Ureter (tissue), 1 donor: ENCODE data around the gene MED27. TPM values are rescaled to one million over a fixed set of nuclear protein-coding genes. Genes with fewer than 3 reads are reported as not detected.
"Not testable (repeated sequence)": the region's sequence is repeated elsewhere in the genome, so short reads cannot be mapped to it uniquely, and the experiment has no call there.

ENCODE experiments used
- DNase-seq: peaks from one replicate; pipeline ENCODE4 v3.0.0-alpha.2; 2020; ENCODE audit warnings: low spot score
- total RNA-seq: library from RNA; stranded (reverse); gene quantifications from one replicate; pipeline ENCODE4 v1.2.4, GENCODE V29; 2023
- donor health status: DM: yes; HTN: yes; CAD: no.

Gene MED27
- total RNA-seq, 1 donor from 2014 or later = 25.9 TPM

DNA sequence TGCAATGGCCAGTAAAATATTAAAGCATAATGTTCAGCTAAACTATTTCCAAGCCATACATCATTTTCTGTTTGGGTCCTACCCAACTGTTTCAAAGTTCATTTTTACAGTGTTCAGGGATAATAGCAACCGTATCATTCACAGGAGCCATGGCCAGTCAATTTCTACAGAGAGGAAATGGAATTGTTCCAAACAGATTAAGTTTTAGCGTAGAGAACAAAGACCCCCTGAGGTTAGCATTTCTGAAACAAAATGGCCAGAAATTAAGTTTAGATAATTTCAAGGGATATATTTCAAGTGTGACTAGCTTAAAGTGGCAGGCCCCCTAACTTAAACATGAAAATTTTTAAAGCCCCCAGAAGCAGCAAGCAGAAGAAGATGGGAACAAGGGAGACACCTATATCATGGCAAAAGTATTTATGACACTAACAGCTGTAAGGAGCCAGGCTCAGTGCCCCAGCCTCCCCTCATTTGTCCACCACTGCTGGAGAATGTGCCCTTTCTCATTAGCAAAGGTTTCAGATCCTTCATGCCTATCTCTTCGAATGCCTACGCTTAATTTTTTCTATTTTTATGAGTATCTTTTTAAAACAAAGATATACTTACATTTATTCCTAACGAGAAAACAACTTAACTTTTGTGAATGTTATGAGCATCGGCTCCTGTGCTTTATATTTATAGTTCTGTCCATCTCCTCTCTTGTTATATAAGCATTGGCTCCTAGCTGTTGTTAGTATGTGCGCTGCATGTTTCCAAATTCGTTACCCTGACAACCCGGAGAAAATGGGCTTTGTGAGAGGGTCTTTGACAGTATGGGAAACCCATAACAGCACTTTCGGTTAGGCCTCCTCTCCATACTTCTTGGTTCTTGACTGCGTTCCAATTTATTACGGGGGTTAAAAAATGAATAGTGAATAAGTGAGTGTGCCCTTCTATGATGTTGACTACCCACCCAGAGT is 116.3 kb downstream of the MED27 start:
- DNase-seq = no peak

DNA sequence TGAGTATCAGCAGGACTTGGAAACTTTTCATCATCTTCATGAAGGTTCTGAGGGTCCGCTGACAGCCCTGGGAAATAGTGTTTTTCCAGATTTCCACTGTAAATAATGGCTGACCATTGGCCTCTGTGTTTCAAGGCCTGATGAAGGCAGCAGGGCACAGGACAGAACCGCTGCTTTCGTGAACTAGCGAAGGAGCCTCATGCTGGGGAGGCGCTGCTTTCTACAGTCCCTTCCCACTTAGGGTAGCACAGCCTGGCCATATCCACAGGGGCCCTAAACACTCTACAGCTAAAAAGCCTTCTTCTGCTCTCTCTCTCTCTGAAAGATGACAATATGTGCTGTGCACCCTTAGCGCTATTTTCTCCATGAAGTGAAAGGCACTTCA is 118.2 kb downstream of the MED27 start:
- DNase-seq = no peak

DNA sequence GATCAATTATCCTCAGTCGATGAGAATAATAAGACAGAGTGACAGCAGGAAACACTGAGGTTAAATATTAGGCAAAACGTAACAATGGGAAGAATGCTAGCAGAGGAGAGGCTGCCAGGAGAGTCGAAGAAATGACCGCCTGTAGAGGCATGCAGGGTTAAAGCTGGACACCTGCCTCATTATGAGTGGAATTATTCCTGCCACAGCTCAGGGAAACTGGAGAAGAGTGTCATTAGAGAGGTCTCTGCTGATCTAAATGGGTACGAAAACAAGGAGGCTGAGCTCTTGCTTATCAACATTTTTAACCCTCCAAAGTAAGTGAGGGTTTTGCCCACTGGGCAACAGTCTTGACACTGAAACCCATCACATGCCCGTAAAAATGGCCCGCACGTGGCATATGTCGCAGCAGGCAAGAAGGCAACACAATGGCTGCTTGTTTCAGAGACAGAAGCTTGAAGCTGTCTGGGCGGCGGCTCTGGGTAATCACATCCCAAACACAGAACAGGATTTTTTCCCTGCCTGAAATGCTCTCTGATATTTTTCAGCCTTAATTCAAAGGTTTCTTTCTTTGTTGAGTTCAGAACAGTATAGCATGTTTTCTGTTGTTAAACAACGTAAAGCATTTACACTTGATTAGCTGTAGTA is 118.7 kb downstream of the MED27 start:
- no peak for DNase-seq

DNA sequence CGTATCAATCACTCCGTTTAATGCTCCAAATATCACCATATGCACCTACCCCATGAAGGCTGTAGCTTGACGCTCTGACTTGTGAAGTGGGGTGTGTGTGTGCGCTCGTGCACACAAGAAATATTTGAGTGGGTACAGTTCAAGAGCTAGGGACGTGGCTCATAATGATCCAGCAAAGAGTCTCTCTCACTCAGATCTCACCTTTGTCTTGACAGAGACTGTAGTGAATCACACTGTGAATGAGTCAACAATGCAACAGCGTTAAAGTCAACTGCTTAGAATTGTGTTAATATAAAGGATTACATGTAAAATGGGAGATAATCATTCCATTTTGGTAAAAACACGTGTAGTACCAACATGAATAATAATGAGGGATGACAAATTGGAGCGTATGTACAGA is 119.4 kb downstream of the MED27 start:
- no peak for DNase-seq

DNA sequence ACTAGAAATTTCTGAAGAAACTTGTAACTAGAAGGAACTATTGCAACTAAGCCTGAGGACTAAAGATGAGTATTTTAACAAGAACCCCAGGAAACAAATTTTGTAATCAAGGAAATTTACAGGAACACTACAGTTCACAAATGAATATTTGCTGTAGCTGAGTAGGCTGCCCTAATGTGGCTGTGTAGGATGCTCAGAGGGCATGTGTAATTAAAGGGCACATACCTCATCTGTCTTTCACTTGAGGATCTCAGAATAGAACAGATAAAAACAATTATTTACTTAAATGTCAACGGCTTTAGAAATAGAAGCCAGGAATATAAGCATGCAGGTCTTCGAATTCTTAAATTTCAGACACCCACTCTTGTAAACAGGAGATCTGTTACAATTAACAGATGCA is 119.8 kb downstream of the MED27 start:
- DNase-seq = no peak

DNA sequence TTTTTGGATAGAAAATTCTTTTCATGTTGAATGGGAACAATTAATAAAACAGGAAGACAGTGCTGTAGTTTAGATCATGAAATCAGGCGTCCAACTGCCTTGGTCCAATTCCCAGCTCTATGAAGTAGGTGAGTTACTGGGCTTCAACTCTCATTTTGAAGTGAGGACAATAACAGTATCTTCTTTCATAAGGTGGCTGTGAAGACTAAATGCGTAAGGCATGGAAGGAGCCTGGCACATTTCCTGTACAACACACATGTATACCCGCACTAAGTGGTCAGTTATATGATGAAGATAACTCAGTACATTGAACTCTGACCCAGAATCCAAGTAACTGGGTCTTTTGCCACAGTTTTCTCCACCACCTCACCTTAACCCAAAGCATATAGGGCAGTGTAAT is 120.6 kb downstream of the MED27 start:
- no peak for DNase-seq

DNA sequence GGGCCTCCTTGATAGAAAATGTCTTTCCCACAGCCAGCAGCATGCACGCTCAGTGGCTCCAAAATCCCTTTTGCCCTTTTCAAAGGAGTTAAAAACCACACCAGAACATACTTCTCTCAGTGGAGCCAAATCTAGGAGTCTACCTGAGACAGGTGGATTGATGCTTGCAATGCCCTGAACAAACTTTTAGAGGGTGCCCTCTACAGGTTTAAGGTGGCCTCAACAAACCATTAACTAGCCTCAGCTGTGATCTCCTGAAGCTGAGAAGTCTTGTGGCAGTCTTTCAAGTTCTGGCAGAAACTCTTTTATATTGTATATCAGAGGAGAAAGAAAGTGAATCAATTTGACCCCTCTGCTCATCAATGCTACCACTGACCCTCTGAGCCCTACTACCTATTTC is 125.4 kb downstream of the MED27 start:
- DNase-seq = no peak

DNA sequence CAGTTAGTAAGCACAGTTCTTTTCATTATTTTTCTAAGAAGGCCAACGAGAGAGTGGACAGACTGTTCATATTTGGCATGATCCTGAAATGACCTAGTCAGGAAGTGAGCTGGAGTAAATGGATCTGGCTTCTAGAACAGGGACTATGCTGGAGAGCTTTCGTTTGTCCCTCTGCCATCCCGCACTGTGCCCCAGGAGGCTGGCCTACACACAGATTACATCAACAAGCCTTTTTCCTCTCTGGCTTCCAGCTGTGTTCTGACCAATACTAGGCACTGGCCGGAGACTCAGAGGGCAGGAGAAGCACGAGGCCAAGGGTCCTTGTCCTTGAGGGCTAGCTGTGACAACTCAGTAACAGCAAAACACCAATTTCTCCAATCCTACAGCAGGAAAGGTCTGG is 127.8 kb downstream of the MED27 start:
- DNase-seq = no peak

DNA sequence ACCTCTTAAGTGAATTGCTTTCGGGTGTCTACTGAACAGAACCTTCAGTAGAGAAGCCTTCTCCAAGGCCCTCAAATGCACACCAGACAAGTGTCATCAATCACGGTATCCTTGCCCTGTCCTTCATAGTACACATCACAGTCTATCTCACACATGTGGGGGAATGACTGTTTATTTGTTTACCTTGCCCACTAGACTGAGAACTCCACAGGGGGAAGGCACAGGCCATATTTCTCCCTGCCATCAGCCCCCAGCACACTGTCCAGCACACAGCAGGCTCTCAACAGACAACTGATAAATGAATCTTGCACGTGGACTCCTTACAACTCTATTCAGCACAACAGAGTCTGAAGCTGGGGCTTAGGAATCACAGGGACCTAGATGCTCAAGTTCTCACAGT is 128.5 kb downstream of the MED27 start:
- no peak for DNase-seq

DNA sequence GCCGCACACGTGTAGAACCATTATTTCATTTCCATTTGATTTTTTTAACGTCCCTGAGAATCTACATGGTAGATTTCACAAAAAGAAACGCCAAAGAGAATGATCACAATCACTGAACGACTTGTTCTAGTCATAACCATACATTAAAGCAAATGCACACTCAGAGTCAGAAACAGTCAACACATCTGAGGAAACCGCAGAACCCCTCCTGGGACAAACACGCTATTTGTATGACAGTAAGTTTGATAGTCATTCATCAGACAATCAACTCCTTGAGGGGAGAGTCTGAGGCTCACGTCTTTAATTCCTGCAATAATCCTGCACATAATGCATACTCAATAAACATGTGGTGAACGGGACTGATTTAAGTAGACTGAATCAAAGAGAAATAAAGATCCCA is 129.2 kb downstream of the MED27 start:
- no peak for DNase-seq

DNA sequence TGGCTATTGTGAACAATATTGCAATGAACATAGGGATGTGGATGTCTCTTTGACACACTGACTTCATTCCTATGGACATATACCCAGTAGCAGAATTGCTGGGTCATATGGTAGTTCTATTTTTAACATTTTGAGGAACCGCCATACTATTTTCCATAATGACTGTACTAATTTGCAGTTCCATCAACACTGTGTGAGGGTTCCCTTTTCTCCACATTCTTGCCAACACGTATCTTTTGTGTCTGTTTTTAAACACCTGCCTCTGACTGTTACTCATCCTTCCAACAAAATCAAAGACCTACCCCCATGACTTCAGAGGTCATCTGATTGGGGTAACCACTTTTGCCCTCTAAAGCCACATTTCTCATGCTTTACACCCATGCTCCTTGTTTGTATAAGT is 133.5 kb downstream of the MED27 start:
- no peak for DNase-seq

DNA sequence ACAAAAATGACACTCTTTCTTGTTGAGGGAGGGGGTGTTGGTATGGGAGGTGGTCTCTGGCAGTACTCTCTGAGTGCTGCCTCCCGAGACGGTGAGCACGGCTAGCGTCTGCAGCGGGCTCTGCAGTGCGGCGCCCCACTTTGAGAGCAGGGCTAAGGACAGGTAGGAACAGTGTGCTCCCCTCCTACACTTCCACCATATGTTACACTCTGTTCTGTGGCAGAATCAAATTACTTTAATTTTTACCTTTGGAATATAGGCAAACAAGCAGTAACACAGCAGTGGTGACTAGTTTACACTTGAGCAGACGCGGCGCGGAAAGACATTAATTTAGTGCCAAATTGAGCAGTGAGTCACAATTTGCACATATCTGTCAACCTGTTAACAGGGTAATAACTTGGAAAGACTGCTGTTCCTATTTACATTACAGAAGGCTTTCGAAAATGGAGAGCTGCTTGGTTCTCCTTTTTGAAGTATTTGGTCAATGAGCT is 136.3 kb downstream of the MED27 start:
- DNase-seq = no peak

DNA sequence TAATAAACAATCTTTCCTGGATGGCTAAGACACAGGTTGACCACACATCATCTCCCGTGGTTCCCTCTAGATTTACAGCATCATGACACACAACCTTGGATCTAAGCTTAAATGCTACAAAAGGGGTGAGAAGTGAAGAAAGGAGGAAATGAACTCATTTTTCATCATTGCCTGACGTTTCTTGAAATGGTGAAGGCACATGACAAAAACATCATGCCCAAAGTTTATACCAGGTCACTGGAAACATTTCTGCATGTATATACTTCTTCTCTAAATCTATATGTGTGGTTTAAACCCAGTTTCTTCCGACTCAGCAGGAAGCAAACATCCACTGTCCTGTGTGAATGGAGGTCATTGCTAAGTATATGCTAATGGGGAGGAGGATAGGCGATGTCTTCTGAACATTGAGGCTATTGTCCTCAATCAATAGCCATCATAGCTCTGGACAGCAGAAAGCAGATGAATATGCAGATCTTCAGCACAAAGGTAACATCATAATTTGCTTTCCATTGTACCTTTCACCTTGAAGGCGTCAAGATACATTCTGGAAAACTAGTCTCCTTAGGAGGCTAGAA is 137.4 kb downstream of the MED27 start:
- DNase-seq = no peak

DNA sequence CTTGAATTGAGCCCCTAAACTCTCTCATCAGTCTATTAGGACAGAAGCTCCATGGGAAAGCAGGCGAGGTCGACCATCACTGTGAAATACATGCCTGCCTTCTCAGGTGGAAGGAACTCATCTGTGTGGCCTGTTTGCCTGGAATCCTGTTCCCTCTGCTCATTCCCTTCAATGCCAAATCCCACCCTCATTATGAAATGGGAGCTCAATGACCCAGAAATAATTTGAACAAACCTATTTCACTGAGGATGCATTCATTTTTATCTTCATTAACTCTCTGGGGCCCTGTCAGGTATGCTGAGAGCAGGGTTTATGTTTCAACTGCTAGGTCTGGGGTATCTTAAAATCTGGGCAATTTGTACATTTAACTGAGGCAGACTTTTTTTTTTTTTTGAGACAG is 142.2 kb downstream of the MED27 start:
- no peak for DNase-seq

DNA sequence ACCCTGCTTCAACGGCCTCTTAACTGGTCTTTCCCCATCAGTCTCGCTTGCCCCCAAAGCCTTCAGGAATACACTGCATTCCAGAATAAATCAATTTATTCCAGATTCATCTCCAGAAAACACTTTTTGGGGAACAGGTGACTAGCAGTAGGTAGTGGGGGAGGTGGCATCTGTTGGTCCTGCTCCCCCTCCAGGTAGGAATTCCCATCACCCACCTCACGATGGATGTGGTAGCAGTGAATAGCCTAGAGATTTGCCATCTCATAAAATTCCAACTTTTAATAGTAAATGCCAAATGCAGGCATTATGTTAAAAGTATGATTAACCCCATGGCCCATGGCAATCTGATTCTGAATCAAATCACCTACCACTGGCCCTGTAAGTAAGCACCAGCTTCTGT is 142.7 kb downstream of the MED27 start:
- no peak for DNase-seq

DNA sequence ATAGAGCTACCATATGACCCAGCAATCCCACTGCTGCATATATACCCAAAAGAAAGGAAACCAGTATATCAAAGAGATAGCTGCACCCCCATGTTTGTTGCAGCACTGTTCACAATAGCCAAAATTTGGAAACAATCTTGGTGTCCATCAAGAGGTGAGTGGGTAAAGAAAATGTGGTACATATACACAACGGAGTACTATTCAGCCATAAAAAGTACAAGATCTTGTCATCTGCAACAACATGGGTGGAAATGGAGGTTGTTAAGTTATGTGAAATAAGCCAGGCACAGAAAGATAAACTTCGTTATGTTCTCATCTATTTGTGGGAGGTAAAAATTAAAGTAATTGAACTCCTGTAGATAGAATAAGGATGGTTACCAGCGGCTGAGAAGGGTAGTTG is 145.0 kb downstream of the MED27 start:
- DNase-seq = no peak

DNA sequence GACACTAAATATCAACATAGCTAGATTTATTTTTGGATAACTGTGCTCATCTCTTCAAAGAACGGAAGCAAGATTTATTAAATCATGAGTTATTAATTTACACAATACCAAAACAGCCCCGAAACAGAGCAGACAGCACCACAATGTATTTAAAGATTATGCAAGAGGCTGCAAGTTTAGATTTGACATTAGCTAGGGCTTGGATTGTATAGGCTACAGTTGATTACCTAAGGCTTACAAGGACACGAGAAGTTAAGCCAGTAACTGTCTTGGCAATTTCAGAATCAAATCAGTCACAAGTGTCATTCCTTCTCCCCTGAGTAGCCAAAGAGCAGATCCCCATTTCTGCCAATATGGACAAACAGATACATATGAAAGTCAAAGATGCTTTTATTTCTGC is 152.6 kb downstream of the MED27 start:
- DNase-seq = no peak

DNA sequence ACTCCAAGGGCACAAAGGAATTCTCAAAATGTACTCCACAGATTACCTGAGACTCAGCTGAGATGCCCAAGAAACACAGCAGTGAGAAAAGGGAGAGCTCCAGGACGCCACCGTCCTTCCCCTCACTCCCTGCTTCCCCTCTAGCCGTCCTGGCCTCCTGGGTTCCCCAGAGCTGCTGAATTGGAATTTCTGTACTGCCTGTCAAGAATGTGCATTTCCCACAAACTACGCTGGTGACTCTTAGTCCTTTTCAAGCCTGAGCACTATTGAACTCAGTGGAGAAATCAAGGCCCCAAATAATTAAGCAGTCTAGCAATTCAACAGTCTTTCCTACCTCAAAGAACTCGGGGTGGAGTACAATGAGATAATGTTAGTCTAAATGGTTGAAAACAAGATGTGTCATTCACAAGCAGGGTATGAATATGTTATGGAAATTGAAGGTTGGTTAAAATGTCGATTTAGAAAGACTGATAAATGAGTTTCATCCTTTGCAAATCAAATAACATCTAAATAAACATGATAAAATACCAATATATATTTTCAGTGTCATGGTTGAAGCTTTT is 153.2 kb downstream of the MED27 start:
- DNase-seq = no peak

DNA sequence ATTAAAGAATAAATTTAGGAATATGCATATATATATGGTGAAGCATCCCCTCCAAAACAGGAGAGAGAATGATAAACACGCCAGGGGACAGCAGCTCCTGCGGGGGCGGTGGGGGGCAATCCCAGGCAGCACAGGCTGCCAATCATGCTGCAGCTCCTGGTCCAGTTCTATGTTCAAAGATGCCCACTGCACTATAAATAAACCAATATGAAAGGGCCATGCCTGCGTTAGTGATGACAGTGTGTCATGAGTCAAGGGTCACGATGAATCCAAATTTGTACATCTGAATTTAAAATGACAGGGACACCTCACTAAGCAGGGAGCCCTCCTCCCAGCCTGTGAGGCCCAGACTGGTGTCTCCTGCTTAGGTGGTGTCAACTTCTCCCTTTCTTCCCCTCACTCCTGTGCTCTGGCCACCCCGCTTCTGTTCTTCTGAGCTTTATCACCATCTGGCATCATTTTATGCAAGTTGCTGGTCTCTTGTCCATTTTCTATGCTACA is 153.9 kb downstream of the MED27 start:
- DNase-seq = no peak

DNA sequence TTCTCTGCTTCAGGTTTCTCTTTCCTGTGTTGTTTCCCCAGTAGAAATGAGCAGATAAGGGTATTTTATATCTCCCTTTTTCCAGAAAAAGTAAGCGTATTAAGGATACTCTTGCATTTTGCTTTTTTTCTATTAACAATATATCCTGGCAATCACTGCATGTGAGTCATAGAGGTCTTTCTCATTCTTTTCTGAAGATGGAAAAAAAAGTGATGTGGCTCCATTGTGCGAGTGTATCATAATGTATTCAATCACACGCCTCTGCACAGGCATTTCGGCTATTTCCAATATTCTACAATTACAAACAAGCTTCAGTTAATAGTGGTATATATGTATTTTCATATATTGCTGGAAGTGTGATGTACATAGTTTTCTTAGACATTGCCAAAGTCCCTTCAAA is 155.9 kb downstream of the MED27 start:
- DNase-seq = no peak

DNA sequence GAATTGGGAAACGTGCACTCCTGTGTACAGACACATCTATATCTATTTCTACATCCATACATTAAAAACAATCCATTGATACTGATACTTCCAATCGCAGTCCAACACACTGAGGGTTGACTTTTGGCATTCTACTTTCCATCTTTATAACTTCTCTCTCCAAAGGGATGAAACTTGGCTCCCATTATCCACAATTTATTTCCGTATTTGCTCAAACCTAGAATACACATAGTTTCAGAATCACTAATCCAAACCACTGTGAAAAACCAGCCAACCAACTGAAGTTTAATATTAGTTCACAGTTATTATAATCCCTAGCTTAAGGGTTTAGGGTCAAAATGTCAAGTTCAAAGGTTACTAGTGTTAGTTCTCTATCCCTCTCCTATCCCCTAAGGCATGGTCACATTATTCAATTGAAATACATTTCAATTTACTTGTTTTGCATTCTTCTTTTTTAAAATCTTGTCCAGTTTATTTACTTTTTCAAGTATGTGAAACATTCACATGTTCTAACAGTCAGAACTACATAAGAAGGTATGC is 156.5 kb downstream of the MED27 start:
- no peak for DNase-seq

DNA sequence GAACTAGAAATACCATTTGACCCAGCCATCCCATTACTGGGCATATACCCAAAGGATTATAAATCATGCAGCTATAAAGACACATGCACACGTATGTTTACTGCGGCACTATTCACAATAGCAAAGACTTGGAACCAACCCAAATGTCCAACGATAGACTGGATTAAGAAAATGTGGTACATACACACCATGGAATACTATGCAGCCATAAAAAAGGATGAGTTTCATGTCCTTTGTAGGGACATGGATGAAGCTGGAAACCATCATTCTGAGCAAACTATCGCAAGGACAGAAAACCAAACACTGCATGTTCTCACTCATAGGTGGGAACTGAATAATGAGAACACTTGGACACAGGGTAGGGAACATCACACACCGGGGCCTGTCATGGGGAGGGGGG is 158.0 kb downstream of the MED27 start:
- not testable (repeated sequence) for DNase-seq
